HCT116 (cell line): ENCODE data around the gene DCAF17. TPM values are rescaled to one million over a fixed set of nuclear protein-coding genes. Genes with fewer than 3 reads are reported as not detected.

Source experiments
- ATAC-seq: fragments of 200-7000 bp; cut with Tn5 transposase; 2 replicates; pipeline ENCODE4 v1.9.1; 2020; ENCODE audit warnings: mild to moderate bottlenecking, moderate library complexity
- BruUV-seq: library from RNA; stranded (reverse); fragments of 400-500 nt; replicated peaks from 2 replicates; lab custom pipeline; 2021; lab: Mats Ljungman, UMichigan
- CTCF ChIA-PET: fragments of 300-600 bp; sonication (Branson Sonifier 250); formaldehyde crosslinking; loops from one replicate; lab custom pipeline; 2021; ENCODE audit warnings: antibody characterized with exemption; lab: Charles Lee
- POLR2A ChIA-PET: fragments of 300-600, 350-600 bp; sonication (Branson Sonifier 250); formaldehyde crosslinking; loops from one replicate; lab custom pipeline; 2021; ENCODE audit warnings: antibody characterized with exemption; lab: Charles Lee
- RAD21 ChIA-PET, 2 experiments: fragments of 300-600 bp; sonication (Branson Sonifier 250); formaldehyde crosslinking; loops; one replicate each; lab custom pipeline; 2023; ENCODE audit warnings: low total read pairs in 2 of 2; ENCODE audit not compliant: uncharacterized antibody in 2 of 2, unreplicated experiment in 2 of 2, low non-redundant PET in 1 of 2; lab: Charles Lee
- DNase-seq: peaks from one replicate; pipeline ENCODE4 v3.0.0-alpha.2; 2010; ENCODE audit warnings: low read depth, low spot score
- H2AFZ ChIP-seq: fragments of 200-600 bp; shearing (Covaris generic), sonication (generic); 2 replicates; pipeline ENCODE4 v1.6.1; 2017; ENCODE audit warnings: low read depth, mixed run types, mixed read lengths, antibody characterized with exemption, low read length; ENCODE audit not compliant: poor library complexity, severe bottlenecking
- H3K27ac ChIP-seq: 2 replicates; pipeline ENCODE4 v1.5.1; 2012; ENCODE audit warnings: low read depth, low read length
- H3K27me3 ChIP-seq: fragments of 200-600 bp; sonication (generic); 2 replicates; pipeline ENCODE4 v1.6.1; 2016; ENCODE audit warnings: mixed run types, low read length, mixed read lengths; ENCODE audit not compliant: insufficient read depth
- H3K36me3 ChIP-seq, 2 experiments: fragments of 200-500 bp in 1 of 2; fragments of 200-600 bp in 1 of 2; sonication (Bioruptor generic) in 1 of 2; sonication (generic) in 1 of 2; 2 replicates each; pipeline versions ENCODE4 v1.5.1 to v1.6.1; 2014 to 2016; ENCODE audit warnings: low read length in 2 of 2, inconsistent platforms in 1 of 2, mixed read lengths in 1 of 2, mixed run types in 1 of 2; ENCODE audit not compliant: insufficient read depth in 2 of 2, control insufficient read depth in 1 of 2
- H3K4me1 ChIP-seq, 2 experiments: fragments of 200-600 bp in 1 of 2; sonication (generic) in 1 of 2; 2 replicates each; pipeline versions ENCODE4 v1.5.1 to v1.6.1; 2012 to 2017; ENCODE audit warnings: low read length in 2 of 2, inconsistent platforms in 1 of 2, mild to moderate bottlenecking in 1 of 2, mixed read lengths in 1 of 2, mixed run types in 1 of 2, moderate library complexity in 1 of 2; ENCODE audit not compliant: insufficient read depth in 2 of 2, control insufficient read depth in 1 of 2
- H3K4me2 ChIP-seq: fragments of 200-600 bp; sonication (generic); 2 replicates; pipeline ENCODE4 v1.6.1; 2017; ENCODE audit warnings: mixed run types, low read length, mixed read lengths
- H3K4me3 ChIP-seq, 2 experiments: fragments of 200-600 bp in 1 of 2; sonication (generic) in 1 of 2; replicated peaks in 1 of 2; 2 replicates each; pipeline ENCODE4 v1.5.1; 2011 to 2016; ENCODE audit warnings: low read length in 2 of 2, control low read depth in 1 of 2, low read depth in 1 of 2, mild to moderate bottlenecking in 1 of 2, mixed read lengths in 1 of 2, mixed run types in 1 of 2
- H3K79me2 ChIP-seq: fragments of 200-600 bp; sonication (generic); 2 replicates; pipeline ENCODE4 v1.6.1; 2017; ENCODE audit warnings: mild to moderate bottlenecking, mixed run types, low read length, moderate library complexity, mixed read lengths; ENCODE audit not compliant: insufficient read depth
- H3K9ac ChIP-seq: fragments of 200-600 bp; sonication (generic); 2 replicates; pipeline ENCODE4 v1.6.1; 2016; ENCODE audit warnings: low read length, mixed read lengths
- H3K9me2 ChIP-seq: fragments of 200-600 bp; sonication (generic), shearing (Covaris generic); 2 replicates; pipeline ENCODE4 v1.6.1; 2017; ENCODE audit warnings: mixed run types, mild to moderate bottlenecking, moderate library complexity; ENCODE audit not compliant: insufficient read depth
- H3K9me3 ChIP-seq, 2 experiments: fragments of 200-500 bp in 1 of 2; fragments of 200-600 bp in 1 of 2; sonication (Bioruptor generic) in 1 of 2; sonication (generic) in 1 of 2; 2 replicates each; pipeline ENCODE4 v1.6.1; 2014 to 2017; ENCODE audit warnings: low read length in 2 of 2, mixed read lengths in 2 of 2, inconsistent platforms in 1 of 2, low read depth in 1 of 2, mild to moderate bottlenecking in 1 of 2, mixed run types in 1 of 2, moderate library complexity in 1 of 2; ENCODE audit not compliant: control insufficient read depth in 1 of 2, insufficient read depth in 1 of 2
- H4K20me1 ChIP-seq: fragments of 200-600 bp; sonication (generic), shearing (Covaris generic); 2 replicates; pipeline ENCODE4 v1.6.1; 2017; ENCODE audit warnings: mixed run types, mild to moderate bottlenecking, moderate library complexity; ENCODE audit not compliant: insufficient read depth
- CBX3 ChIP-seq: IDR thresholded peaks from 2 replicates; pipeline ENCODE4 v1.6.1; 2012; ENCODE audit warnings: low read depth
- EGR1 ChIP-seq: IDR thresholded peaks from 2 replicates; pipeline ENCODE4 v1.6.1; 2012; ENCODE audit warnings: low read depth
- ELF1 ChIP-seq: IDR thresholded peaks from 2 replicates; pipeline ENCODE4 v1.6.1; 2012; ENCODE audit warnings: low read depth, borderline replicate concordance
- FOSL1 ChIP-seq: IDR thresholded peaks from 2 replicates; pipeline ENCODE4 v1.6.1; 2012; ENCODE audit warnings: low read depth
- POLR2AphosphoS5 ChIP-seq: IDR thresholded peaks from 2 replicates; pipeline ENCODE4 v1.6.1; 2011; ENCODE audit warnings: mild to moderate bottlenecking, low read depth, low read length, moderate library complexity
- RAD21 ChIP-seq: IDR thresholded peaks from 2 replicates; pipeline ENCODE4 v1.6.1; 2012; ENCODE audit warnings: low read depth, mild to moderate bottlenecking
- SP1 ChIP-seq: IDR thresholded peaks from 2 replicates; pipeline ENCODE4 v1.6.1; 2012; ENCODE audit warnings: low read depth
- SRF ChIP-seq: IDR thresholded peaks from 2 replicates; pipeline ENCODE4 v1.6.1; 2012; ENCODE audit warnings: low read depth
- TCF7L2 ChIP-seq: IDR thresholded peaks from 2 replicates; pipeline ENCODE4 v1.7.0; 2011; ENCODE audit warnings: borderline replicate concordance, inconsistent platforms; ENCODE audit not compliant: insufficient read depth, insufficient read length; ENCODE audit errors: extremely low read depth
- ZNF274 ChIP-seq: fragments of 200-500 bp; sonication (Bioruptor generic); IDR thresholded peaks from 2 replicates; pipeline ENCODE4 v1.6.1; 2014; ENCODE audit warnings: mild to moderate bottlenecking, low read depth, low read length, inconsistent platforms
- intact Hi-C: fragments of 100-400 bp; cut with micrococcal nuclease; formaldehyde crosslinking; loops from 2 replicates; pipeline ENCODE4 v1.10.0; 2022
- total RNA-seq: library from RNA; stranded (reverse); gene quantifications from one replicate; pipeline ENCODE4 v1.2.1, GENCODE V29; 2021; ENCODE audit not compliant: unreplicated experiment
- TF ChIP-seq, protein P1 (sequence below): IDR thresholded peaks from 2 replicates; pipeline ENCODE4 v1.6.1; 2011; ENCODE audit warnings: mild to moderate bottlenecking, low read length, moderate library complexity; ENCODE audit not compliant: insufficient replicate concordance; ENCODE audit errors: extremely low read depth
- TF ChIP-seq, protein P2 (sequence below), 3 experiments: fragments of 200-600 bp in 1 of 3; sonication (generic) in 1 of 3; IDR thresholded peaks in 2 of 3; conservative IDR thresholded peaks in 1 of 3; 2 replicates each; pipeline ENCODE4 v1.5.1; 2012 to 2017; ENCODE audit warnings: low read depth in 2 of 3, low read length in 2 of 3, antibody characterized with exemption in 1 of 3, borderline replicate concordance in 1 of 3, control low read depth in 1 of 3, mild to moderate bottlenecking in 1 of 3, mixed read lengths in 1 of 3, mixed run types in 1 of 3, moderate library complexity in 1 of 3; ENCODE audit not compliant: insufficient read depth in 1 of 3
- TF ChIP-seq, protein P3 (sequence below): IDR thresholded peaks from 2 replicates; pipeline ENCODE4 v1.6.1; 2012; ENCODE audit warnings: low read depth

The DCAF17 gene
- total RNA-seq, 1 experiment from 2014 or later, result 17.7 TPM

DNA sequence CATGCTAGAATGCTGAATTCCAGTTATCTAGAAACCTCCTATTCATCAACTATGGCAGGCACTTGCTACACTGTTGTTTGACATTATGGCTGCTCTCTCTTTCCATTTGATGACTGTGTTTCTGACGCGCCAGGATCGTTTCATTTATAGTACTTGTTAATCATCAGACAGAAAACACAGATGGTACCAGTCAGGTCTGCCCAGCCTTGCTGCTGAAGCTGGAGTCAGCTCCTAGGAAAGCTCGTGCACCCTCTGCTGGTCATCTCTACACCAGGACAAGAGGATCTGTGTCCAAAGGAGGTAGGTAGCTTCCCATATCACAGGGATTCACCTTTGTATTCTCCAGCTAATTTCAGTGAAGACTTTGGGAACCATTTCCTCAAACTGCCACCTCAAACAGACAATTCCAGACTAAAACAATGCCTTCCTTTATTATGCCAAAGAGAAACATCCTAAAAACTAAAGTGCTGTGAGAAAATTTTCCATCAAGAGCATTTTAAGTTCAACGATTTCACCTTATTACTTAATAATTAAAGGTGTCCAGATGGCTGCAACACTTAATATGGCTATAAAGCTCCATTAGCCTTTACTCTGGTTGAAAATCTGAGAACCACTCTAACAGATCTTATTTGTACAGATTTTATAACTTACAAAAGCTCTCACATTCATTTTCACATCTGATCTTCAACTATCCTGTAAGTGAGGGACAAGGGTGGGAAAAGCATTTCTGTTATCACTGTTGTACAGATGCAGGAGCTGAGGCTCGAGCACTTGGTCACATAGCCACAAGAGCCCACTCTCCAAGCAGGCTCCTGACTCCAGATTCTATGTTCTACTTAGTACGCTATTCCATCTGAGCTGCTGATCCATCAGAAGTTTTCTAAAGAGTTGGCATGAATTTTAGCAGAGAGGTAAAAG, 17.8 kb upstream of the DCAF17 start:
- POLR2A ChIA-PET, result interaction anchor here (0.9 to 1.5 kb wide), 2 partner anchors 18 to 443 kb away, joined by 3 to 6 read pairs; partner anchors contain the start of genes DCAF17 and METTL8
- no peaks in the 10 kb centered on the region for H3K27me3 ChIP-seq
- peak; percentile 100 for ATAC-seq
- H2AFZ ChIP-seq, result no peak overlapping the region
- no peaks in the 10 kb centered on the region; a peak in 1 of 4 replicates for H3K4me1 ChIP-seq
- BruUV-seq, result no TSS peak
- H4K20me1 ChIP-seq, result peaks cover 8% of the 10 kb centered on the region; the same call in 1 of the 2 replicates
- peak; percentile 78 for DNase-seq
- H3K36me3 ChIP-seq, result no peaks in the 10 kb centered on the region
- H3K9ac ChIP-seq, result no peak overlapping the region
- no peak overlapping the region for H3K4me3 ChIP-seq
- no peak overlapping the region for H3K27ac ChIP-seq
- peaks cover 76% of the 10 kb centered on the region for H3K79me2 ChIP-seq
- no peaks in the 10 kb centered on the region for H3K9me3 ChIP-seq
- intact Hi-C loops, result loop anchor here (1.0 to 2.0 kb wide), 2 partner anchors 257 to 443 kb away; no protein-coding TSS in a partner anchor
- CTCF ChIA-PET, result interaction anchor here (0.7 to 2.5 kb wide), 19 partner anchors 8 to 711 kb away, joined by 3 to 30 read pairs (median 5); partner anchors contain the start of genes DCAF17, GORASP2 and METTL8
- TF ChIP-seq SP1, result no peak
- TF ChIP-seq, protein P1, sequence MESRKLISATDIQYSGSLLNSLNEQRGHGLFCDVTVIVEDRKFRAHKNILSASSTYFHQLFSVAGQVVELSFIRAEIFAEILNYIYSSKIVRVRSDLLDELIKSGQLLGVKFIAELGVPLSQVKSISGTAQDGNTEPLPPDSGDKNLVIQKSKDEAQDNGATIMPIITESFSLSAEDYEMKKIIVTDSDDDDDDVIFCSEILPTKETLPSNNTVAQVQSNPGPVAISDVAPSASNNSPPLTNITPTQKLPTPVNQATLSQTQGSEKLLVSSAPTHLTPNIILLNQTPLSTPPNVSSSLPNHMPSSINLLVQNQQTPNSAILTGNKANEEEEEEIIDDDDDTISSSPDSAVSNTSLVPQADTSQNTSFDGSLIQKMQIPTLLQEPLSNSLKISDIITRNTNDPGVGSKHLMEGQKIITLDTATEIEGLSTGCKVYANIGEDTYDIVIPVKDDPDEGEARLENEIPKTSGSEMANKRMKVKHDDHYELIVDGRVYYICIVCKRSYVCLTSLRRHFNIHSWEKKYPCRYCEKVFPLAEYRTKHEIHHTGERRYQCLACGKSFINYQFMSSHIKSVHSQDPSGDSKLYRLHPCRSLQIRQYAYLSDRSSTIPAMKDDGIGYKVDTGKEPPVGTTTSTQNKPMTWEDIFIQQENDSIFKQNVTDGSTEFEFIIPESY, result no peak
- peak; percentile 94 for TF ChIP-seq RAD21
- TF ChIP-seq CBX3, result peak; percentile 59; the same call in 1 of the 2 replicates
- no peak for TF ChIP-seq ELF1
- TF ChIP-seq, protein P2, sequence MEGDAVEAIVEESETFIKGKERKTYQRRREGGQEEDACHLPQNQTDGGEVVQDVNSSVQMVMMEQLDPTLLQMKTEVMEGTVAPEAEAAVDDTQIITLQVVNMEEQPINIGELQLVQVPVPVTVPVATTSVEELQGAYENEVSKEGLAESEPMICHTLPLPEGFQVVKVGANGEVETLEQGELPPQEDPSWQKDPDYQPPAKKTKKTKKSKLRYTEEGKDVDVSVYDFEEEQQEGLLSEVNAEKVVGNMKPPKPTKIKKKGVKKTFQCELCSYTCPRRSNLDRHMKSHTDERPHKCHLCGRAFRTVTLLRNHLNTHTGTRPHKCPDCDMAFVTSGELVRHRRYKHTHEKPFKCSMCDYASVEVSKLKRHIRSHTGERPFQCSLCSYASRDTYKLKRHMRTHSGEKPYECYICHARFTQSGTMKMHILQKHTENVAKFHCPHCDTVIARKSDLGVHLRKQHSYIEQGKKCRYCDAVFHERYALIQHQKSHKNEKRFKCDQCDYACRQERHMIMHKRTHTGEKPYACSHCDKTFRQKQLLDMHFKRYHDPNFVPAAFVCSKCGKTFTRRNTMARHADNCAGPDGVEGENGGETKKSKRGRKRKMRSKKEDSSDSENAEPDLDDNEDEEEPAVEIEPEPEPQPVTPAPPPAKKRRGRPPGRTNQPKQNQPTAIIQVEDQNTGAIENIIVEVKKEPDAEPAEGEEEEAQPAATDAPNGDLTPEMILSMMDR (IDR thresholded peaks at IDR 0.05 in 2 of 3, conservative IDR thresholded peaks at IDR 0.05 in 1 of 3; ENCODE audit: borderline replicate concordance in 1 of 3, insufficient read depth in 1 of 3, low read depth in 2 of 3, low read length in 2 of 3), result peak; percentile 73 to 89 (median 89); a peak in 5 of 6 replicates
- no peak for TF ChIP-seq FOSL1
- no peak for TF ChIP-seq POLR2AphosphoS5
- no peak for TF ChIP-seq ZNF274
- TF ChIP-seq, protein P3, sequence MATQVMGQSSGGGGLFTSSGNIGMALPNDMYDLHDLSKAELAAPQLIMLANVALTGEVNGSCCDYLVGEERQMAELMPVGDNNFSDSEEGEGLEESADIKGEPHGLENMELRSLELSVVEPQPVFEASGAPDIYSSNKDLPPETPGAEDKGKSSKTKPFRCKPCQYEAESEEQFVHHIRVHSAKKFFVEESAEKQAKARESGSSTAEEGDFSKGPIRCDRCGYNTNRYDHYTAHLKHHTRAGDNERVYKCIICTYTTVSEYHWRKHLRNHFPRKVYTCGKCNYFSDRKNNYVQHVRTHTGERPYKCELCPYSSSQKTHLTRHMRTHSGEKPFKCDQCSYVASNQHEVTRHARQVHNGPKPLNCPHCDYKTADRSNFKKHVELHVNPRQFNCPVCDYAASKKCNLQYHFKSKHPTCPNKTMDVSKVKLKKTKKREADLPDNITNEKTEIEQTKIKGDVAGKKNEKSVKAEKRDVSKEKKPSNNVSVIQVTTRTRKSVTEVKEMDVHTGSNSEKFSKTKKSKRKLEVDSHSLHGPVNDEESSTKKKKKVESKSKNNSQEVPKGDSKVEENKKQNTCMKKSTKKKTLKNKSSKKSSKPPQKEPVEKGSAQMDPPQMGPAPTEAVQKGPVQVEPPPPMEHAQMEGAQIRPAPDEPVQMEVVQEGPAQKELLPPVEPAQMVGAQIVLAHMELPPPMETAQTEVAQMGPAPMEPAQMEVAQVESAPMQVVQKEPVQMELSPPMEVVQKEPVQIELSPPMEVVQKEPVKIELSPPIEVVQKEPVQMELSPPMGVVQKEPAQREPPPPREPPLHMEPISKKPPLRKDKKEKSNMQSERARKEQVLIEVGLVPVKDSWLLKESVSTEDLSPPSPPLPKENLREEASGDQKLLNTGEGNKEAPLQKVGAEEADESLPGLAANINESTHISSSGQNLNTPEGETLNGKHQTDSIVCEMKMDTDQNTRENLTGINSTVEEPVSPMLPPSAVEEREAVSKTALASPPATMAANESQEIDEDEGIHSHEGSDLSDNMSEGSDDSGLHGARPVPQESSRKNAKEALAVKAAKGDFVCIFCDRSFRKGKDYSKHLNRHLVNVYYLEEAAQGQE, result no peak
- no peak for TF ChIP-seq EGR1
- TF ChIP-seq SRF, result no peak
- no peak for TF ChIP-seq TCF7L2
- H3K9me2 ChIP-seq, result no peaks in the 10 kb centered on the region
- peak overlapping the region; percentile 3; the same call in 1 of the 2 replicates for H3K4me2 ChIP-seq
- RAD21 ChIA-PET, result interaction anchor here (0.7 to 1.4 kb wide), 2 partner anchors 444 to 487 kb away, joined by 3 read pairs; partner anchors contain the start of gene GORASP2 (in 1 of the 2)
